Measurements from ENCODE around the gene NDE1.
A peak's percentile ranks its signal among the peaks of the same experiment; 100 is the strongest.
"Not testable (repeated sequence)": the region's sequence is repeated elsewhere in the genome, so short reads cannot be mapped to it uniquely, and the experiment has no call there.

NDE1 gene, protein sequence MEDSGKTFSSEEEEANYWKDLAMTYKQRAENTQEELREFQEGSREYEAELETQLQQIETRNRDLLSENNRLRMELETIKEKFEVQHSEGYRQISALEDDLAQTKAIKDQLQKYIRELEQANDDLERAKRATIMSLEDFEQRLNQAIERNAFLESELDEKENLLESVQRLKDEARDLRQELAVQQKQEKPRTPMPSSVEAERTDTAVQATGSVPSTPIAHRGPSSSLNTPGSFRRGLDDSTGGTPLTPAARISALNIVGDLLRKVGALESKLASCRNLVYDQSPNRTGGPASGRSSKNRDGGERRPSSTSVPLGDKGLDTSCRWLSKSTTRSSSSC

DNA sequence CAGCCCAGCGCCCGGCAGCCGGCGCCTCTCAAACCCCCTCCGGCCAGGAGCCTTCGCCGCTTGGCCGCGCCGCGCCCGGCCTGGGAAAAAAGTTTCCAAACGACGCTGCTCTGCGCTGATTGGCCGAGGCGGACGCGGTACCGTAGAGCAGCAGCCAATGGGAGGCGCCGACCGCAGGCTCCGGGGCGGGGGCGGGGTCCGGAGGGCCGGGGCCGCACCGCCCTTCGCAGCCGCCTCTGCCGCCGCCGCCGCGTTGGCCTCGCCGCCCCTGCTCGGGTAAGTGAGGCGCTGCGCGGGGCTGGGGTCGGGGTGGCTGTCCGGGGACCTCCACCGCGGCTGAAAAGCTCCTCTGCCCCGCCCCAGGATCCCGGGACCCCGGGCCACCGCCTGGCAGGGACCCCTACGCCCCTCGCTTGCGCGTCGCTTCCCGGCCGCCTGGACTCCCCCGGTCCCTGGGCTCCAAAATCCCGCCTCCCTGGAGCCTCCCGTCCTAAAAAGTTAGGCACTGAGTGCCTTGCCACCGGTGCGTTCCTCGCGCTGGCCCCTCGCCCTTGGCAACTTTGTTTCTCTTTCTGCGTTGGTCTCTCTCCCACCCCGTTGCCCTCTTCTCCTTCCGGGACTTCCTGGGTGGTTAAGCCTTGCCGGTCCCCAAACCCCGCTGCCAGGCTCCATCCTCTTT, at the start of gene NDE1:
NDE1 (plus strand) TSS at position 227 of the 679 bp plus-strand sequence. CDS start 14,534 bp downstream, outside the sequence.
- peak; percentile 92 for DNase-seq

DNA sequence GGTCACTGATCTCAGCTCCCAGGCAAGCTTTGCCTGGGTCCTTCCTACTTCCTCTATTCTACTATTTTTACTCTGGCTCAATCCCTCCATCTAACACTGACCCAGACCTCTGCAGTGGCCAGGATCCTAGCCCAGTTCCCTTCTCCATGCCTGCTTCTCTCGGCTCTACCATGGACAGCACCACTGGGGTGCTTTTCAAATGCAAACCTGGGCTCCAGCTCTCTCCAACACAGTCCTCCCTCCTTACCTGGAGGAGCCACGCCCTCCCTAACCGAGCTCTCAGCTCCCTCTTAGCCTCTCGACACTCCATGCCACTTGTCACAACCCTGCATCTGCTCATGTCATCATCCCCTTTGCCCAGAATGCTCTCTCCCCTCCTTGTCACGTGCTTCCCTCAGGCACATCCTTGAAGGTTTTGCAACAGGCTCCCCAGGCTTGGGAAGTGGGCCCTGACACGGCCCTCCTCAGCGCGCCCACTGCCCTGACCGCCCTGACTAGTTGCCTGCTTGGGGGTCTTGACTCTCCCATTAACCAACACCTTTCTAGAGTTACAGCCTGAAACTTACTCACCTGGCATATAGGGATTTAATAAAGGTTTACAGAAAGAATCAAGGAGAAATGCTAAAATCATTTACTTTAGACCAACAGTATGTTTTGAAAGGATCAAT, 48.7 kb upstream of the NDE1 start:
- no peak for DNase-seq

DNA sequence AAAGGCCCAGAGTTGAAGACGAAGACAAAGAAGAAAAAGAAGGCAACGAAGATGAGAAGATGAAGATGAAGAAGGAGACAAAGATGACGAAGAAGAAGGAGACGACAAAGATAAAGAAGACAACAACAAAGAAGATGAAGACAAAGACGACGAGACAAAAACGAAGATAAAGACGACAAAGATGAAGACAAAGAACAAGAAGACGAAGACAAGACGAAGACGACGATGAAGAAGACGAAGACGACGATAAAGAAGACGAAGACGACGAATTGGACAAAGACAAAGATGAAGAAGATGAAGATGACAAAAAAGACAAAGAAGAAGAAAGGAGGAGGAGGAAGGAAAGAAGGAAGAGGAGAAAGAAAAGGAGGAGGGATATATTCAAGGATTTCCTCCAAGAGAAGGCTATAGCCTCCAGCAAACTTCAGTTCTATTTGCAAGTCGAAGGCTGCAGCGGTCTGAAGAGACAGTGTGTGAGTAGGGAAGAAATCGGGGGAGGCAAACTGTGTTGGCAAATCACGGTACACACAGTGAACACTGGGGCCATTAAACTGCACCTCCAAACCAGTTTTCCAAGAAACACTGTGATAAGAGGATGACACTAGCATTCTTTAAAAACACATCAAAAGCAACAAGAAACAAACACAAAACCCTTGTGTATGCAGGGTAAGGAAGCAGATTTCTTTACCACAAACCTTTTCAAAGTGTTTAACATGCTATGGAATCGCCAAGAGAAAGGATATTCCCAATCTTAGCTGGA, 47.6 kb upstream of the NDE1 start:
- no peak for DNase-seq

DNA sequence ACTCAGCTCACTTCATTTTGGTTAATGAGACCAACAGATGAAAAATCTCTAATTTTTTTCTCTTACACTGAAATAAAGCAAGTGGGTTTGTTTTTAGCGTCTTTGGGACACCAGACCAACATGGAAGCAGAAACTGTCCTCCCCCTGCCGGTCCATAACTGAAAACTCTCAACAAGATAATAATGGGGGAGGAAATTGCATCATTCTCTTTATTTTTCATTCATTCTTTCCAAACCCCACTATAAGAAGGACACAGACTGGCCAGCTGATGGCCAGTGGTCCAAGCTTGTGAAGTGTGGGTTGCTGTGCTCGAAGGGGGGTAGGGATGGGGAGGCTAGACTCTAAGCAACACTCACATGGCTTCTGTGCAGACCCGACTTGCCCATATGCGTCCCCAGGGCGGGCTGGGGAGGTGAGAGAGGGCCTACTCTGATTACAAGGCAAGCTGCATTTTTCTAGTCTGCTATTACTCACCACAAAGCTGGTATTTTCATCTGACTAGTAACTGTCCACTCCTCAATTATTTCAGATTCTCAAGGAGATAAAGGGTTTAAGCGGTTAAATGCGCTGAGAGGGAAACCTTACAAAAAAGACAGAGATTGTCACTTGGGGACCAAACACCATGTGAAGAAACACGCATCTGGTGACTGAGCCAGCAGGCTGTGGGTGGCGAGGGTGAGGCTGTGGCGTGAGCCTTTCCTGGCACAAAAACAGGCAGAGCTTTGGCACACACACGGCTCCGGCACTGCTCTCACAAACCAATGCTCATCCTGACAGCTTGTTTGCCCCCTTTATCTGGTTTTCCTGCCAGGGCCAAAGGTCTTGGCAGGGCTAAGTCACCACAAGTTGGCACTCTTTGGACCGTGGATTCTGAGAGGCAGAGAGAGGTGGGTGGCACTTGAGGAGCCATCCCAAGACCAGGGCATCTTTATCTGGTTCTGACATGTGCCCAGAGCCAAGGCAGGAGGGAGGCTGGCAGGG, 45.3 kb upstream of the NDE1 start:
- DNase-seq, result no peak

DNA sequence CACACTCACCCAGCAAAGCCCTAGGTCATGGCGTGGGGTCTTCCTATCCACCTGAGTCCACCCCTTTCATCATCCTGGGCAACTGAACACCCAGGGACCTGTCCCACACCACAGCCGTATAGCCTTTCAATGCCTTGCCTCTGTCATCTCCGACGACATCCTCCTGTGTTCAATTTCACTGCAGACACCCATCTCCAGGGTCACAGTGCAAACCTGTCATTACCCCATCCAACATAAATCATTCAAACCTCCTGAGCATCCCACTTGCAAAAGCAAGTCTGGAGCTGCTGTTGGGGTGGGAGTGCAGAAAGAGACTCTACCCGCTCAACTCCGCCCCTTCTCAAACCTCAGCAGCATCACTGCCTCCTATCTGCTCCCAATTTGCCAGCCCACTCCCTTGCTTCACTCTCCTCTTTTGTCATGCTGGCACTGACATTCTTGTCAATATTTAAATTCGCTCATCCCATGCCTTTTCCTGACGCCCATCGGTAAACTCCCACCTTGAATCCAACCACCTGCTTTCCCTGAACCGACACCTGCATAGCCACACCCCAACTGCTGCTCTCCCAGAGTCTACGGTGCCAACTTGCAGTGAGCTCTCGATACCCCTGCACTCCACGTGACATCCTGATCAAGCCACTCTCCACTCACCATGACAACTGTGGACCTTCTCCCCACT, 44.1 kb upstream of the NDE1 start:
- DNase-seq, result no peak

DNA sequence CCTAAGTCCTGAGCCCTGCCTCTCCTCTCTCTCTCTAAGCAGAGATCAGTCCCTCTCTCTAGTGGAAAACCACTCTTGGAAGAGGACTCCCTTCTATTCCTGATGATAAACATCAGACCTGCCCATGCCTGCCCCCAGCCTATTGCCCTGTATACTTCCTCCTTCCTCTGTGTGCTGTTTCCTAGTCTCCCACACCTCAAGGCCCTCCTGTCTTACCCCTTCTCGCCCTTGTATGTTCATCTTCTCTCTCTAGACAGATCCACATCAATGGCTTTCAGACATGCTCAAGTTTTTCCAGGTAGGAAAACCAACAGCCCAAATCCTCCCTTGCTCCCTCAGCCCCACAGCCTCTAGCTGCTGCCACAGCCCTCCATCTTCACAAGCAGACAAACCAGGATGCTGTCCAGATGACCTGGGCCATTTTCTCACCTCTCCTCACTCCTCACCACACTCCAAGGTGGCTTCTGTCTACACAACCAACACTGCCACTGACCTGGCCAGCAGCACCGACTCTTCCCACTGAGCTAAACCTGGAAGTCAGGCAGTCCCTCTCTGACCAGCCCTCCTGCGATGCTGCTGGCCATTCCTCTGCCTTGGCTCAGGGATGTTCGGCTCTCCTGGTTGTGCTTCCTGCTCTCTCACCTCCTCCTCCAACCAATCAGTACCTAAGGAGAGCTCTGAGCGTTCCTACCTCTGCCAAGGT, 43.4 kb upstream of the NDE1 start:
- DNase-seq, result no peak

DNA sequence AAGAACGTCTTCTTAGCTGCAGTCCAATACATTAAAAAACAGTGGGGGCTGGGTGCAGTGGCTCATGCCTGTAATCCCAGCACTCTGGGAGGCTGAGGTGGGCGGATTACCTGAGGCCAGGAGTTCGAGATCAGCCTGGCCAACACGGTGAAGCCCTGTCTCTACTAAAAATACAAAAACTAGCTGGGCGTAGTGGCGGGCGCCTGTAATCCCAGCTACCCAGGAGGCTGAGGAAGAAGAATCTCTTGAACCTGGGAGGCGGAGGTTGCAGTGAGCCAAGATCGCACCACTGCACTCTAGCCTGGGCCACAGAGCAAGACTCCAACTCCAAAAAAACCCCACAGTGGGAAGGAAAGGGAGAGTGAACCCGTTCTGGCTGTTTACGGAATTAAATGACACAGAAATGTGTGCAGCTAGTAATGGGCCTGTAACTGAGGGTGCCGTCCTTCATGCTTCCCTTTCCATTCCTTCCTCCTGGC, 42.8 kb upstream of the NDE1 start:
- DNase-seq, result not testable (repeated sequence)

DNA sequence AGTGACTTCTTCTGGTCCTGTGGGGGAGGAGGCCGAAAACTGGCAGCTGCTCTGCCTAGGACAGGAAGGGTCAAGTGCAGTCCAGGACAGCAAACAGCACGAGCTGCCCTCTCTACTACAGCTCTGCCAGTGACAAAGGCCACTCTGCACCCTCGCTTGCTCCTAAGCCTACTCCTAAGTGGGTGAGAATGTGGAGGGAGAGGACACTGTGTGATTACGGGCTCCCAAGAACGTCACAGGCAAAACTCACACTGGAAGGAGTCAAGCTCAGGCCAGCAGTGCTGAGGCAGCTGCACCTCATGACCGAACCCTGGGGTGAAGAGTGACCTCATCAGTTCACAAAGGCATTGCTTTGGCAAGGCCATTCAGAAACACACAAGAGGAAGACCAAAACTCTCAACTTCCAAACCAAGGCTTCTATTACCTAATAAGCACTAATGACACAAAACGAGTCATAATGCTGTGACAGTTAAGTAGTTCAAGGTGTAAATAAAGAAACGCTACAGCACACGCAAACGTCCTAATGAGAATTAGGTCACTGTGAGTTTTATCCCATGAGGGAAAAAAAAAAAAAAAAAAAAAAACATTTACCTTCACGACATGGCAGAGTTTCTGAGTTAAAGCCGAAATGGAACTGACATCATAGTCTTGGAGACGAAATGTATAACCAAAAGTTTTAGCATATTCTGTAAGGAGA, 42.2 kb upstream of the NDE1 start:
- no peak for DNase-seq

DNA sequence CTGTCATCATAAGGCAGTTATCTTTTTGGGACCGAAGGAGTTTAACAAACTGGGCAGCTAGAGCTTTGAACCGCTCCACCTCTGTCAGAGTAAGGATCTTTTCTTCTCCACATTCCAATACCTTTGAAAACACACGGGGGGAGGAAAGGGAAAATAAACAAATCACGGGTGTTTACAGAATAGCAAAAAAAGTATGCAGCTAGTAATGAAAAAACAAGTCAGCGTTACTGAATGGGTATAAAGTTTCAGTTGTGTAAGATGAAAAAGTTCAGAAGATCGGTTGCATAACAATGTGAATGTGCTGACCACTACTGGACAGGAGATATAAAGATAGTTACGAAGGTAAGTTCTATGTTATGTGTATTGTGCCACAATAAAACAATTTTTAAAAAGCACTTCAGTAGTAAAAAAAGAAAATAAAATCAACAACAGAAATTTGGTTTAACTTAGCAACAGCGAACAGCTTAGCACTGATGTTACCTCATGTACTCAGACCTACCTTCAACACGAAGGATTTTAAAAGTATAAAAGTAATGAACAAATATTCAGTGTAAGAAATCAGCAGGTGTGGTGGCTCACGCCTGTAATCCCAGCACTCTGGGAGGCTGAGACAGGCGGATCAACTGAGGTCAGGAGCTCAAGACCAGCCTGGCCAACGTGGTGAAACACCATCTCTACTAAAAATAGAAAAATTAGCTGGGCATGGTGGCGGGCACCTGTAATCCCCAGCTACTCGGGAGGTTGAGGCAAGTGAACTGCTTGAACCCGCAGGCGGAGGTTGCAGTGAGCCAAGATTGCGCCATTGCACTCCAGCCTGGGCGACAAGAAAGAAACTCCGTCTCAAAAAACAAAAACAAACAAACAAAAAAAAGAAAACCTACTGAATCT, 41.4 kb upstream of the NDE1 start:
- no peak for DNase-seq

DNA sequence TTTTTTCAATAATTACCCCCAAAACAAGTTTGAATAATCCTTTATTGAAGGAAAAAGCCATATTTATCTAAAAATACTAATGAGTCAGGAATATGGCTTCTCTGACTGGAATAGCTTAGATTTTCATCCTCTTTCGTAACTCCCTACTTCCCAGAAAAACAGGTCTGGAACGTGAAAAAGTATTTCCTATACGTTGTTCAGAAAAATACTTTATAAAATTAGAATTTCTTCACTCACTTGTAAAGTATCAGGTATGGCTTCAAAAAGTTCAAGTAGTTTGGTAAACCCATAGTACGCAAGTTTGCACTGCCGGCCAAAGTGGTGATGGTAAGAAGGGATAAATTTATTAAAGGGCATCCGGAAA, 40.8 kb upstream of the NDE1 start:
- no peak for DNase-seq

DNA sequence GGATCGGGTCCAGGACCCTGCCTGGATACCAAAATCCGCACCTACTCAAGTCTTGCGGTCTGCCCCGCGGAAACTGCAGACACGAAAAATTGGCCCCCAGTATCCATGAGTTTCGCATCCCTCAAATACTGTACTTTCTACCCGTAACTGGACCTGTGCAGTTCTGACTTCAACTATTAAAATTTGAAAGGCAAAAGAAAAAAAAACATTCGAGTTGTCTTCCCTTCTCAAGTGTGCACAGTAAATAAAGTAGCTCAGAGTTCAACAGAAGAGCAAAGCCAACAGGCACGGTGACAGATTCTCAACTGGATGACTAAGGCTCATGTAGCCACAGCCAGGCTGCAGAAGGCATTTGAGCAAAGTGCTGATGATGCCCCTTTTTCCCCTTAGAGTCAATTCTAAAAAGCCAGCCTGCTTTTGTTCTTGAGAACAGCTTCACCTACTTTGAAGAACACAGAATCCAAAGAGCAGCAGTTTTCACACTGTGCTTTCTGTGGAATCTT, 39.6 kb upstream of the NDE1 start:
- DNase-seq, result peak; percentile 28

DNA sequence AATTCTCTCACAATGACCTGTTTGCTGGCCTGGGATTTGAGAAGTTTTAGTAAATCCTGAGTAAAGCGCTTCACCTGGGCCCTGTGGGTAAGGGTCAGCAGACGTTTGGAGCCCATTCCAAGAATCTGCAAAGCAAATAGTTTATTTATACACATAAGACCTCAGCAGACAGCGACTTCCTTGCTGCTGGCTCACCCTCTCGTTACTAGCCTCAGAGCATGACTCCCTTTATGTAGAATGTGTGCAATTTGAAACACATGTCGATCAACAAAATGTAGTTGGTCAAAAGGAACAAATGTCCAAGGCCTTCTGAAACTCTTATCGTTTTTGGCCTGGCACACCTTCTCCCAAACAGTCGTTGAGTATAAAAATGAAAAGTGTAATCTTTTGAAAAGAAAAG, 38.4 kb upstream of the NDE1 start:
- no peak for DNase-seq

DNA sequence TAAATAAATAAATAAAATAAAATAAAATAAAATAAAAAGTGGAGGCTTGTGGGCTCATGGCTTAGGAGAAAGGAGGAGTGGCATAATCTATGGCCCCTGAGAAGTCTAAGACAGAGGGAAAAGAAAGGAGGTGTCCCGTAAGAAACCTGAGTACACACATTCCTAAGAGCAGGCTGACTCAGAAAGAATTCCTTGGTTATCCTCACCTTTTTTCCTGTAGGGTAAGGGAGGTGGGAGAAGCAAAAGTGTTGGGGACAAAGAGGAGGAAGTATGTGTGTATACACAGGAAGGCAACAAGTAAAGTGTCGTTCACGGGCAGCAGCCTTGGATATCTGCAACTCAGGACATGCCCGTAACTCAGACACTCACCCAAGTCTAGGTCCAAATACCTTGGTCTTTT, 36.4 kb upstream of the NDE1 start:
- DNase-seq, result no peak

DNA sequence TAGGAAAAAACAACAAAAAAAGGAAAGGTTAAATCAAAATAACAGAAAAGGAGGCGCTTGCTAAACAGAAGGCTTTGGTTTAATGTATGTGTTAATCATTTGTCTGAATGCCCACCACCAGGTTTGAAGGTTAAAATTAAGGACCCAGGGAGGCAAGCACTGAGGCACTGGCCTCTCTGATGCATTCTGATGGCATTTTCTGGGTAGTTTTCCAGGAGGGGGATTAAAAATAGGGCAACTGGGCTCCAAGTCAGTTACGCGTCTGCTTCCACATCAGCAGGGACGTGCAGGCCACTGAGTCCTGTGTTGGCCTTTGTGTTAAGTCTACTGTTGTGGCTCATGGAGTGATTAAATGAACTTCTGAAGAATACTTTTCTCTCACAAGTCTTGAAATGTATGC, 34.0 kb upstream of the NDE1 start:
- no peak for DNase-seq

DNA sequence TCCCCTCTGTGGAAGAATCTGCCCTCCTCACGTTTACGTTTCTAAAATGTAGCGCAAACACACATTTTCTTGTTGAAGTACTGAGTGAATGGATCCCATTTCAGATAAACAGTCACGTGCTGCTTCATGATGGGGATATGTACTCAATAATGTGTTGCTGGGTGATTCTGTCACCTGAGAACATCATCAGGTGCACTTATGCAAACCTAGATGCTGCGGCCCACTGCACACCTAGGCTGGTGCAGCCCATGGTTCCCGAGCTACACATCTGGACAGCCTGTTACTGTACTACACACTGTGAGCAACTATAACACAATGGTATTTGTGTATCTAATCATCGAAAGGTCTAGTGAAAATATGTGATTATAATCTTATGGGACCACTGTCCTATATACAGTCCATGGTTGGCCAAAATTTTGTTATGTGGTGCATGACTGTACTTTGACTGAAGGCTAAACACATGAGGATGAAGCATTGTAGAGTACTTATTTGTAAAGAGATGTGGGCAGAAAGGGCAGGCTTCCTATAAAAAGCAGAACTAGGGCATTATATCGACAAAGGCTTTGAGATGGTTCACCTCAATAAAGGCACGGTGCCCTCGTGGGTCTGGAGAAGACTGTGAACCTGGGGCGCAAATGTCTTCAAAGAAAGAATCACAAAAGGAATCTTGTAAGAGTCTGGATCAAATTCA, 33.4 kb upstream of the NDE1 start:
- no peak for DNase-seq

DNA sequence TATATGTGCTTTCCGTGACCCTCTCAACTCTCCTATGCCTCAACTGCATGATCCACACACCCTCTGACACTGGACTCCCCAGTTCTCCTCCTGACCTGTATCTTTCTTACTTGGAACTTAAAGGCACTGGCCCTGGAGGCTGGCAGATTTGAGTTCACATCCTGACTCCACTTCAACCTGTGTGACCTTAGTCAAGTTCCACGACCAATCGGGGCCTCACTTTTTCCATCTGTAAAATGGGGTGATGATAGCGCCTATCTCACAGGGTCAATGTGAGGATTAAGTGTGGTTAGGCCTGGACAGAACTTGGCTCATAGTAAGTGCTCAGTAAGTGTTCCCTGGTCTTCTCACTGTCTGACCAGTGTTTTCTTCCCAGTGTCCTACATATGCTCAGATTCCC, 32.1 kb upstream of the NDE1 start:
- no peak for DNase-seq

DNA sequence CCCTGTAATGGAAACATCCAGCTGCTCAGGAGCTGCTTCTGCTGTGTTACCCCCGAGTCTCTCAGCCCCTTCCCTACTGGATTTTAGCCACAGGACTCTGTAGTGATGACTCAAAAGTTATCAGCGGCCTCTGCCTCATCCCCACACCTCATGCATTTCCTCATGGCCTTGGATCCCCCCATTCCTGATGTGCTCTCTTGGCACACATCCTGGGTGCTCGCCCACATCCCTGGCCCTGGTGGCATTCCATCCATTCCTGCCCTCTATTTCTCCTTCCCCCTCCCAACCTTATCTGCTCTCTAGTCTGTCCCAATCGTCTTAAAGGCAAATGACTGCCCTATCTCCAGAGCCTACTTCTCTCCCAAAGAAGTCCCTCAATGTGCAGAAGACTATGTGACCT, 31.7 kb upstream of the NDE1 start:
- no peak for DNase-seq

DNA sequence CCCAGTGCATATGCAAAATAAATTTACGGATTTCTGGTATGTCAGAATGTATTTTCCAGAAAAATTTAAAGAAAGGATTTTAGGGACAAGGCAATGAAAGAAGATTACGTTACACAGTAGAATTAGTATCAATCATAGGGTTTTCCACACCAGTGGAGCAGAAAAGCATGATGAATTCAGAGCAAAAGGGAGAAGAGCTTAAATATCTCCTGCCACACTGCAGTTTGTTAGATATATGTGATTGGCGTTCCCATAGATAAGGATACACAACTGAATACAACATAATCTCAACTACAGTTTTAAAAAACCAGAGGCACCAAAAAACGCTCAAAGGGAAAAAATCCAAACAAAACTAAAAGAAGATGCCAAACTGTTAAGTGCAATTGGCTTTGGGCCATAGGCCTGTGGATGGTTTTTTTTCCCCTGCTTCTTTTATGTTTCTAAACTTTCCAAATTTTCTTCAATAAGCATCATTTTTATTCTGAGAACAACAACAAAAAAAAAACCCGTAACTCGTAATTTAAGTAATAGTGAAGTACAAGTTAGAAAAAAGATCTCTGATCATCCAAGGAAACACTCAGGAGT, 29.3 kb upstream of the NDE1 start:
- no peak for DNase-seq
